Thyroid gland (tissue), 4 donors: ENCODE data around the gene PAK5.

Experiments used
- POLR2A ChIP-seq, 2 donors: fragments of 450-650 bp; IDR thresholded peaks; one replicate each; pipeline ENCODE4 v1.6.1; 2017; ENCODE audit warnings: antibody characterized with exemption in 2 of 2, mild to moderate bottlenecking in 2 of 2, moderate library complexity in 1 of 2
- TF ChIP-seq, protein P1 (sequence below), 6 experiments: fragments of 200-600 bp in 3 of 6; fragments of 450-650 bp in 3 of 6; sonication (generic) in 3 of 6; IDR thresholded peaks; one replicate each; pipeline ENCODE4 v1.5.1; 2016 to 2019; ENCODE audit warnings: antibody characterized with exemption in 6 of 6, mild to moderate bottlenecking in 2 of 6, inconsistent platforms in 1 of 6, moderate library complexity in 1 of 6

DNA sequence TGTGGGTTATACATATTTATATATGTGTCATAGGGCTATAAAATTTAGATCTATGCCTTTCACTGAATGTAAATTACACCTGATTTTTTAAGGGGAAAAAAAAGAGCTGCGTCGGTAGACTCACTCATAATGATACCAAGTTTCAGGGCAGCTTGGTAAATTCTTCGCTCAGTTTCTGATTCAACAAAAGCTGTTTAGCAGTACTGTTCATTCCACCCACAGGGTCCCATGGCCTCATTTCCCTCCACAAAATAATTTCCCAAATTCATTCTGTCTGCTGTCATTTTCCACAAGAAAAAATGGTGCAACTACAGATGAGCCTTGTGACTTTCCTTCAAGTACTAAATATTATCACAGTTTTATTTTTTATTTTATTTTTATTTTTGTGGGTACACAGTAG, 63.7 kb downstream of the PAK5 start:
- TF ChIP-seq, protein P1, sequence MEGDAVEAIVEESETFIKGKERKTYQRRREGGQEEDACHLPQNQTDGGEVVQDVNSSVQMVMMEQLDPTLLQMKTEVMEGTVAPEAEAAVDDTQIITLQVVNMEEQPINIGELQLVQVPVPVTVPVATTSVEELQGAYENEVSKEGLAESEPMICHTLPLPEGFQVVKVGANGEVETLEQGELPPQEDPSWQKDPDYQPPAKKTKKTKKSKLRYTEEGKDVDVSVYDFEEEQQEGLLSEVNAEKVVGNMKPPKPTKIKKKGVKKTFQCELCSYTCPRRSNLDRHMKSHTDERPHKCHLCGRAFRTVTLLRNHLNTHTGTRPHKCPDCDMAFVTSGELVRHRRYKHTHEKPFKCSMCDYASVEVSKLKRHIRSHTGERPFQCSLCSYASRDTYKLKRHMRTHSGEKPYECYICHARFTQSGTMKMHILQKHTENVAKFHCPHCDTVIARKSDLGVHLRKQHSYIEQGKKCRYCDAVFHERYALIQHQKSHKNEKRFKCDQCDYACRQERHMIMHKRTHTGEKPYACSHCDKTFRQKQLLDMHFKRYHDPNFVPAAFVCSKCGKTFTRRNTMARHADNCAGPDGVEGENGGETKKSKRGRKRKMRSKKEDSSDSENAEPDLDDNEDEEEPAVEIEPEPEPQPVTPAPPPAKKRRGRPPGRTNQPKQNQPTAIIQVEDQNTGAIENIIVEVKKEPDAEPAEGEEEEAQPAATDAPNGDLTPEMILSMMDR (IDR thresholded peaks at IDR 0.05), result no peak
- no peak for TF ChIP-seq POLR2A (IDR thresholded peaks at IDR 0.05)
